Nephron (organoid): Measurements from ENCODE around the gene KNCN.
A peak's percentile ranks its signal among the peaks of the same experiment; 100 is the strongest.

ENCODE experiments used
- H3K27ac Mint-ChIP-seq, 3 experiments: 2 replicates each; pipeline ENCODE4 v1.8.0; 2020; ENCODE audit warnings: mixed read lengths in 3 of 3, mild to moderate bottlenecking in 2 of 3, moderate library complexity in 1 of 3
- H3K27me3 Mint-ChIP-seq: 2 replicates; pipeline ENCODE4 v1.8.0; 2021; ENCODE audit warnings: low read depth, mild to moderate bottlenecking, moderate library complexity, mixed read lengths
- H3K36me3 Mint-ChIP-seq: 2 replicates; pipeline ENCODE4 v1.8.0; 2020; ENCODE audit warnings: low read depth, mixed read lengths
- H3K4me1 Mint-ChIP-seq: 2 replicates; pipeline ENCODE4 v1.8.0; 2020; ENCODE audit warnings: mixed read lengths
- H3K4me3 Mint-ChIP-seq, 3 experiments: 2 replicates each; pipeline ENCODE4 v1.8.0; 2020; ENCODE audit warnings: mild to moderate bottlenecking in 3 of 3, mixed read lengths in 3 of 3, moderate library complexity in 2 of 3
- H3K9me3 Mint-ChIP-seq: 2 replicates; pipeline ENCODE4 v1.8.0; 2020; ENCODE audit warnings: mixed read lengths
- CTCF ChIP-seq, 3 experiments: fragments of 200-600 bp; sonication (generic); IDR thresholded peaks; one replicate each; pipeline ENCODE4 v1.5.0; 2021; ENCODE audit warnings: antibody characterized with exemption in 3 of 3; ENCODE audit not compliant: unreplicated experiment in 3 of 3

The KNCN gene

GRCh38 chr1:46532095-46532494 is 19.4 kb downstream of the KNCN start:
- peaks cover 6% of the 10 kb centered on the region for H3K4me1 Mint-ChIP-seq
- no peaks in the 10 kb centered on the region for H3K36me3 Mint-ChIP-seq
- H3K9me3 Mint-ChIP-seq, result peaks cover 10% of the 10 kb centered on the region
- peaks cover 81% of the 10 kb centered on the region for H3K27me3 Mint-ChIP-seq
- TF ChIP-seq CTCF (IDR thresholded peaks at IDR 0.05; ENCODE audit: unreplicated experiment in 3 of 3), result no peak
- no peak overlapping the region for H3K4me3 Mint-ChIP-seq
- no peak overlapping the region for H3K27ac Mint-ChIP-seq

- H3K4me1 Mint-ChIP-seq, result peaks cover 9% of the 10 kb centered on the region
- peaks cover 82% of the 10 kb centered on the region for H3K27me3 Mint-ChIP-seq
- H3K9me3 Mint-ChIP-seq, result no peaks in the 10 kb centered on the region
- peak overlapping the region in 1 of 3 experiments; percentile 8 for H3K27ac Mint-ChIP-seq
- H3K4me3 Mint-ChIP-seq, result peak overlapping the region in 2 of 3 experiments; percentile 6 to 29
- H3K36me3 Mint-ChIP-seq, result no peaks in the 10 kb centered on the region
- peak; percentile 20 to 35 (median 27) for TF ChIP-seq CTCF (IDR thresholded peaks at IDR 0.05; ENCODE audit: unreplicated experiment in 3 of 3)
These were observed 20.5 kb downstream of the KNCN start for GRCh38 chr1:46530791-46531409.

- H3K9me3 Mint-ChIP-seq, result no peaks in the 10 kb centered on the region
- no peak overlapping the region for H3K27ac Mint-ChIP-seq
- H3K36me3 Mint-ChIP-seq, result no peaks in the 10 kb centered on the region
- peaks cover 88% of the 10 kb centered on the region for H3K27me3 Mint-ChIP-seq
- H3K4me1 Mint-ChIP-seq, result peaks cover 12% of the 10 kb centered on the region
- TF ChIP-seq CTCF (IDR thresholded peaks at IDR 0.05; ENCODE audit: unreplicated experiment in 3 of 3), result no peak
- no peak overlapping the region for H3K4me3 Mint-ChIP-seq
These were observed 21.1 kb downstream of the KNCN start for GRCh38 chr1:46530311-46530710.

GRCh38 chr1:46529031-46529630 is 22.3 kb downstream of the KNCN start:
- TF ChIP-seq CTCF (IDR thresholded peaks at IDR 0.05; ENCODE audit: unreplicated experiment in 3 of 3), result no peak
- no peak overlapping the region for H3K4me3 Mint-ChIP-seq
- no peak overlapping the region for H3K27ac Mint-ChIP-seq
- H3K27me3 Mint-ChIP-seq, result peaks cover 91% of the 10 kb centered on the region
- peaks cover 21% of the 10 kb centered on the region for H3K4me1 Mint-ChIP-seq
- no peaks in the 10 kb centered on the region for H3K9me3 Mint-ChIP-seq
- H3K36me3 Mint-ChIP-seq, result no peaks in the 10 kb centered on the region

- no peaks in the 10 kb centered on the region for H3K9me3 Mint-ChIP-seq
These were observed 23.0 kb downstream of the KNCN start for GRCh38 chr1:46528297-46528955.

More at GRCh38 chr1:46528297-46528955, 23.0 kb downstream of the KNCN start:
- H3K4me1 Mint-ChIP-seq, result peaks cover 24% of the 10 kb centered on the region
- peak in 1 of 3 experiments; percentile 9 for TF ChIP-seq CTCF (IDR thresholded peaks at IDR 0.05; ENCODE audit: unreplicated experiment in 3 of 3)
- no peak overlapping the region for H3K27ac Mint-ChIP-seq
- no peak overlapping the region for H3K4me3 Mint-ChIP-seq
- H3K36me3 Mint-ChIP-seq, result no peaks in the 10 kb centered on the region
- H3K27me3 Mint-ChIP-seq, result peaks cover 91% of the 10 kb centered on the region
